SK-N-SH treated with all-trans-retinoic acid at 6 μM for 48 hours (cell line): Measurements from ENCODE around the gene DESI1.

Source experiments
- TF ChIP-seq, protein P1 (sequence below): fragments of 250-450 bp; sonication (Bioruptor Pico); IDR thresholded peaks from 2 replicates; pipeline ENCODE4 v1.8.0; 2020; ENCODE audit warnings: mild to moderate bottlenecking, moderate library complexity, borderline replicate concordance
- TF ChIP-seq, protein P2 (sequence below): fragments of 250-450 bp; sonication (Bioruptor Pico); IDR thresholded peaks from 2 replicates; pipeline ENCODE4 v1.5.1; 2020; ENCODE audit warnings: low read depth, mild to moderate bottlenecking, moderate library complexity

- TF ChIP-seq, protein P1, sequence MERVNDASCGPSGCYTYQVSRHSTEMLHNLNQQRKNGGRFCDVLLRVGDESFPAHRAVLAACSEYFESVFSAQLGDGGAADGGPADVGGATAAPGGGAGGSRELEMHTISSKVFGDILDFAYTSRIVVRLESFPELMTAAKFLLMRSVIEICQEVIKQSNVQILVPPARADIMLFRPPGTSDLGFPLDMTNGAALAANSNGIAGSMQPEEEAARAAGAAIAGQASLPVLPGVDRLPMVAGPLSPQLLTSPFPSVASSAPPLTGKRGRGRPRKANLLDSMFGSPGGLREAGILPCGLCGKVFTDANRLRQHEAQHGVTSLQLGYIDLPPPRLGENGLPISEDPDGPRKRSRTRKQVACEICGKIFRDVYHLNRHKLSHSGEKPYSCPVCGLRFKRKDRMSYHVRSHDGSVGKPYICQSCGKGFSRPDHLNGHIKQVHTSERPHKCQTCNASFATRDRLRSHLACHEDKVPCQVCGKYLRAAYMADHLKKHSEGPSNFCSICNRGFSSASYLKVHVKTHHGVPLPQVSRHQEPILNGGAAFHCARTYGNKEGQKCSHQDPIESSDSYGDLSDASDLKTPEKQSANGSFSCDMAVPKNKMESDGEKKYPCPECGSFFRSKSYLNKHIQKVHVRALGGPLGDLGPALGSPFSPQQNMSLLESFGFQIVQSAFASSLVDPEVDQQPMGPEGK: no peak
- TF ChIP-seq, protein P2, sequence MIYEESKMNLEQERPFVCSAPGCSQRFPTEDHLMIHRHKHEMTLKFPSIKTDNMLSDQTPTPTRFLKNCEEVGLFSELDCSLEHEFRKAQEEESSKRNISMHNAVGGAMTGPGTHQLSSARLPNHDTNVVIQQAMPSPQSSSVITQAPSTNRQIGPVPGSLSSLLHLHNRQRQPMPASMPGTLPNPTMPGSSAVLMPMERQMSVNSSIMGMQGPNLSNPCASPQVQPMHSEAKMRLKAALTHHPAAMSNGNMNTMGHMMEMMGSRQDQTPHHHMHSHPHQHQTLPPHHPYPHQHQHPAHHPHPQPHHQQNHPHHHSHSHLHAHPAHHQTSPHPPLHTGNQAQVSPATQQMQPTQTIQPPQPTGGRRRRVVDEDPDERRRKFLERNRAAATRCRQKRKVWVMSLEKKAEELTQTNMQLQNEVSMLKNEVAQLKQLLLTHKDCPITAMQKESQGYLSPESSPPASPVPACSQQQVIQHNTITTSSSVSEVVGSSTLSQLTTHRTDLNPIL: no peak
These were observed 759 bp downstream of the DESI1 start for GRCh38 chr22:41619979-41620588.
